NCI-H2081 (cell line): ENCODE data around the gene C6orf118.

Experiments used
- DNase-seq, 2 experiments: peaks; one replicate each; lab custom pipeline; 2025; lab: John Stamatoyannopoulos, UW

Gene C6orf118

GRCh38 chr6:165308926-165309731 is at the start of gene C6orf118:
Gene C6orf118 (minus strand): TSS chr6:165309605. CDS start chr6:165309586, 19 bp downstream.
- peak; percentile 48 to 65 for DNase-seq

- DNase-seq = no peak
Observed at GRCh38 chr6:165345700-165346099, 36.3 kb upstream of the C6orf118 start.

DNA sequence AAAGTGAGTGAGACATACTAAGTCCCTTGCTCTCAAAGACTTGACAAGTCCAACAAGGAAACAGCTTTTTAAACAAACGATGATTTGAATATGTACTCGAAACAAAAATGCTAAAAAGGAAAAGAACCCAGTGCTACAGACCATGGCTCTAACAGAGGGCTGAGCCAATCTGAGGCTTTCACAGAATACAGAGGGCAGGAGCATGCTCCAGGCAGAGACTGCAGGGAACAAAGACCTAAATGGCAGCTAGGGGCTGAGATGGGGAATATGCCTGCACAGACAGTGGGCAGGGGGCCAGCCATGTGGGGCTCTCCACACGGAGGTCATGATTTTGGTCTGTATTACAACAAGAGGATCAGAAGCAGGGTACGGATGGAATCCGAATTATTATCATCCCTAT is 31.1 kb upstream of the C6orf118 start:
- no peak for DNase-seq

DNA sequence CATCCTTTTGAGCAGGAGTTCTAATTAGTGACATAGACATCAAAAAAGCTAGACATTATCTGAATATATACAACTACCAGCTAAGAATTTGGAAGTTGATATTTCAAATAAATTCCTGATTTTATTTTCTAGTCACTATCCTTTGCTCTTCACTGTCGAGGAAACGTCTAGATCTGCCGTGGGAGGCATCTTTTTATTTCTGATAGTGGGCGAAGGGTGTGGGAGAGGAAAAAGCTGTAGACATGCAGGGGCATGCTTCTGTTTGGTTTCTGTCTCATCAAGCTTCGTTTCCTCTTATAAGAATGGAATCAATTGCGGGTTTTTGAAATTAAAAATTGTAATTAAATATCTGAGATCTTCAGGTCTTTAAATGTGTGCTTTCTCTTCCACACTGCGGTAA is 16.2 kb upstream of the C6orf118 start:
- DNase-seq = no peak

- no peak for DNase-seq
Observed at GRCh38 chr6:165321555-165322145, 12.2 kb upstream of the C6orf118 start.

DNA sequence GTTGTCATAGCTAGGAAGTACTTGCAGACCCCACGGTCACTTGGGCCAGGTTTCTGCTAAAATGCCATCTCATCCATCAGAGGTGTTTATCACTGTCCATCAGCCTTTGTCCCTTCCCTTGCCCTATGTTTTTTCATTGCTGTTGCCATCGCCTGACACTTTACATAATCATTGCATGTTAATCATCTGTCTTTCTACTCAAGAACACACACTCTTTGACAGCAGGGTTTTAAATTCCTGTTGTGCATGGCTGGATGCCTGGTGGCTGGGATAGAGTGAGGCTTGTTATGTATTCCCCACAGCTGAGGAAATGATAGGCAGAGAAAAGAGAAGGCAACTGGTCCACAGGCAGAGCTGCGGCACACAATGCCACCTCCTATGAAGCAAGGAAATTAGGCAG is 11.7 kb upstream of the C6orf118 start:
- no peak for DNase-seq

GRCh38 chr6:165317723-165318122 is 8.3 kb upstream of the C6orf118 start:
- no peak for DNase-seq

GRCh38 chr6:165306955-165307354 is 2.5 kb downstream of the C6orf118 start:
- DNase-seq = no peak

GRCh38 chr6:165301372-165302246 is 7.8 kb downstream of the C6orf118 start:
- DNase-seq = no peak

DNA sequence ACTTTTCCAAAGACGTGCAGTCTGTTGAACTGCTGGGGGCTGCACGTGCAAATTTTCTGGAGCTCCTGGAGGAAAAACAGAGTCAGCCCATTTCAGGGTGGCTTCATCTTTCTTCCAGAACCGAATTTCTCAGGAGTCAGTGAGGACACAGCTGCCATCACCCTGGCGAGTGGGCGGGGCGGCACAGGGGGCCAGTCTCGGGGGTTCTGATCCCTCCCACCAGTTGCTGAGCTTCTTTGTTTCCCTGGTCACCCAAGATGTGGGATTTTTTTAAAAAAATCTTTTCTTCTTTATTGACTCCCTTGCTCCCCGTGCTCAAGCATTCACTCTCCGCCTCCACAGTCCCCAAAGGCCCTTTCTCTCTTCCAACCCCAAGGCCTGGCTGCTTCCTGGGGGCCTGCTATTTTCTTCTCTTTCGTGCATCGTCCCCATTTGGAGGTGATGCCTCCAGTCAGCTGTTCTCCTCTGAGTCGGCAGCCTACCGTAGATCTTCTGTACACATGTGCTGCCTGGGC is 8.9 kb downstream of the C6orf118 start:
- DNase-seq = no peak

GRCh38 chr6:165298875-165299274 is 10.5 kb downstream of the C6orf118 start:
- DNase-seq = no peak

DNA sequence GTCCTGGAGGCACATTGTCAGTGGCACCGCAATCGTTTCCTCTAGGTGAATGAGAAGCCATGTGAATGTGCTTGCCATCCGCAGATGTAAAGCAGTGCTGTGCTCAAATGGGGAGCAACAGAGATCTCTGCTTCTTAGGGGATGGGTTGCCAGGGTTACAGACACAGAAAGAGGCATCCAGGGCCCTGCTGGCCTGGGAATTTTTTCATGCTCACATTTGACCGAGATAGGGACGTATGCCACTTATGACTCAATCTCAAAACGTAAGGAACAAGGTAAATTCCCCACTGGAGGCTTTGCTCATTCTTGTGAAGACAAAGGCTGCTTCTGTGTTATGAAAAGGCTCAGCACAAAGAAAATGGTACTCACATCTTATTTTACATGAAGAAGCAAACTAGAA is 11.0 kb downstream of the C6orf118 start:
- no peak for DNase-seq

DNA sequence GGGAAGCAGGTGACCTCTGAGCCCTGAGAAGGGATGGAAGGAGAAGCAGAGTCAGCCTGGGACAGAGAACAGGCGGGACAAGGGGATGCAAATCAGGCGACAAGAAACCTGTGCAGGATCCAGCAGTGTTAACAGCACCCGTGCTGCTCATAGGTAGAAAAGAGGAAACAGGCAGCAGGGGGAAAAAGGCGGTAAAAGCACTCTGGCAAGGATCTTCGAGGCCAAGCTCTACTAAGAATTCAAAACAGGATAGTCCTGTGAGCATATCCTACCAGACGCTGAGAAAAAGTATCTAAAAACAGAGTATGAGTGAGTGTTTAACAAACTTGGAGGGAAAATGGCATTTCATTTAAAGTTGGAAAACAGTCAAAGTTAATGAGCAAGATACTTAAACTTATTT is 16.7 kb downstream of the C6orf118 start:
- DNase-seq = no peak

DNA sequence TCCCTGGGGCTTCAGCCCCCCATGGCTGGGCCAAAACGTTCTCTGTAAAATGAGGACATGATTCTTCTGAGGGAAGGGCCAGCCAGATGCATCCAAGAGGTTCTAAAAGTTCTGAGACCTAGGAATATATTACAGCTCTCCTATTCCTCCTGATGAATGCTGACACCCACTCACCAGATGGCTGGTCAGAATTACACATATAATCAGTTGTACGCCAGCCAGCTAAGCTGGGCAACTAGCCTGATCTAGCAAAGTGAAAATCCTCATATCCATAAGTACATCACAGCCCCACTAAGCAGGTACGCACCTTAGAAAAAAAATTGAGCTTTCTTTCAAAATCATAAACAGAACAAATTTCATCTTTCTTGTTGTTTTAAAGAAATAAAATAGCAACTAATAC is 34.8 kb downstream of the C6orf118 start:
- DNase-seq = no peak

DNA sequence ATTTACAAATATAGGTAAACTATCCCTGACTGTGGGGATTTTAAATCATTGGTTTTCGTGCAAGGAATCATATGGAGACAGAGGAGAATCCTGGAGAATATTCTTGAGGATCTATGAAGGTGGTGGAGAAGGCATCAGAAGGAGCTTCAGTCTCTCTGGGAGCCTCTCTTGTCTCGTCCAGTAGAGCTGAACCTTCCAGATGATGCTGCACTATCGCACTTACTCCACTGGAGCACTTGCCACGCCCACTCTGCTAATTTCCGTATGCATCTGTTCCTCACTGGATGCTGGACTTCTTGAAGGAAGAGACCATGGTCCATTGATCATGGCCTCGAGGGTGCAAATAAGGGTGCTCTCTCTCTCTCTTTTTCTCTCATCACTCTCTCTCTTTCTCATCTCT is 36.8 kb downstream of the C6orf118 start:
- DNase-seq = no peak

DNA sequence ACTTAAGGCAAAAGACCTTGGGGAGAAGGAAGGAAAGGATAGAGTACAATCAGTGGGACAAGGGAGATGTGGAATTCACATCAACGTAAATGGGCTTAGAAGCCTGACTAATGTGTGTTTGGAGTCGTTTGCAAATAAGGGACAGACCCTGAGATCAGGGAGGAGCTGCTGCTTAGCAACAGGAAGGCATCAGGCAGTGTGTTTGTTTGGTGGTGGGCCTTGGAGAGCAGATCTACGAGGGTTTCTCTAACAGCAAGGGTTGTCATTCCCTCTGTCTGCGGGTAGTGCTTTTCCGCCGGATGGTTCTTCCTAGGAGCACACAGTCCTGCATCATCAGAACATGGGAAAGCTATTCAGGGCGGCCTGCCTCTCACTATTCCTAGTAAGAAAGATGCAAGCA is 40.4 kb downstream of the C6orf118 start:
- no peak for DNase-seq

DNA sequence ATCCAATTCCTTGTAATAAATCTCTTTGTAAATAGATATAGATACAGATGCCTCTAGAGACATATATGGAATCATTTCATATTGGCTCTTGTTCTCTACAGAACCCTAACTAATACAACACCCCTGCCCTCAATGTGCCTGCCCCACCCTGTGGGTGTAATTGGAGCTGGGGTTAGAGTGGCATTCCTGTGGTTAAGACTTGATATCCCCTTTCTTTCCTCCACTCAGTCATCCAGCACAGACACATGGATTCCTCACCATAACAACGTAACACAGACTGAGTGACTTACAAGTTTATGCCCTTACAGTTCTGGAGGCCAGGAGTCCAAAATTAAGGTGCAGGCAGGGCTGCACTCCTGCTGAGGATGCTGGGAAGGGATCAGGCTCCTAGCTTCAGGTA is 42.8 kb downstream of the C6orf118 start:
- DNase-seq = no peak

- no peak for DNase-seq
Observed at GRCh38 chr6:165266191-165266590, 43.2 kb downstream of the C6orf118 start.

- no peak for DNase-seq
Observed at GRCh38 chr6:165260462-165260861, 48.9 kb downstream of the C6orf118 start.

GRCh38 chr6:165249808-165250207 is 59.6 kb downstream of the C6orf118 start:
- no peak for DNase-seq

DNA sequence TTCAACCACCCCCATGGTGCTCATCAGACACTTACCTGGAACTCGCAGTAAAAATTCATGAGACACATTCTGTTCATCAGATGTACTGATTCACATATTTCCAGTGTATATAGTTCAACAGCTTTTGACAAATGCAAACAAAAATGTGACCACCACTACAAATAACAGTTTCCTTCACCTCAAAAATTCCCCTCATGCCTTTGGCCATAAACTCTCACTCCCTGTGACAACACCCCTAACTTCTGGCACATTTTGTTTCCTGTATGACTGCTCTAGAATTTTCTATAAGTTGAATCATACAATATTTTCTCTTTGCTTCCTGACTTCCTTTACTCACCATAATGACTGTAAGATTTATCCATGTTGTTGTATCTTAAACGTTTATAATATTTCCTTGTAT is 63.7 kb downstream of the C6orf118 start:
- no peak for DNase-seq

DNA sequence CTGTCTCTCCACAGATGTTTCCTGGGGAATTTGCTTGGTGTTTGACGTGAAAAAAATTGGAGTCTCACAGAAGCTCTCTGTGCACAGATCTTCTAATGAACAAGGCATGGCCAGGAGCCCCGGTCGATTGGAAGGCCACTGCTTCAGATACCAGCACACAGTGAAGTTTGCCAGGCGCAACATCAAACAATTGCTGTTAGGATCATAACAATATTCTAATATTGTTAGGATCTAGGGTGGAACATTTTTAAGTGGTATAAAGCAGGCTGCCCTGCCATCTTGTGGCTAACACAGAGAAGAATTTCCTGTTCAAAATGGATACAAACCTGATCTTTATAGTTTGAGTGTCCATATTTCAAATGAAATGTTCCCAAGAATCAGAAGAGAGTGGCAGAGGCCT is 64.1 kb downstream of the C6orf118 start:
- peak in 1 of 2 experiments; percentile 4 for DNase-seq
